Cardiac fibroblast (primary cell): ENCODE measurements around the gene CDH22.

Source experiments
- DNase-seq, 2 donors: peaks; one replicate each; pipeline versions ENCODE4 v3.0.0 to v3.0.0-alpha.2; 2010; ENCODE audit warnings: low read depth in 2 of 2
- H3K4me3 ChIP-seq, 2 donors: replicated peaks in 1 of 2; 1 replicate in 1 of 2; 2 replicates in 1 of 2; pipeline ENCODE4 v1.5.1; 2011; ENCODE audit warnings: low read depth in 2 of 2, low read length in 2 of 2, mild to moderate bottlenecking in 2 of 2, moderate library complexity in 1 of 2
- CTCF ChIP-seq: IDR thresholded peaks from one replicate; pipeline ENCODE4 v1.5.1; 2011; ENCODE audit warnings: low read depth, mild to moderate bottlenecking, low read length, inconsistent platforms

The CDH22 gene

DNA sequence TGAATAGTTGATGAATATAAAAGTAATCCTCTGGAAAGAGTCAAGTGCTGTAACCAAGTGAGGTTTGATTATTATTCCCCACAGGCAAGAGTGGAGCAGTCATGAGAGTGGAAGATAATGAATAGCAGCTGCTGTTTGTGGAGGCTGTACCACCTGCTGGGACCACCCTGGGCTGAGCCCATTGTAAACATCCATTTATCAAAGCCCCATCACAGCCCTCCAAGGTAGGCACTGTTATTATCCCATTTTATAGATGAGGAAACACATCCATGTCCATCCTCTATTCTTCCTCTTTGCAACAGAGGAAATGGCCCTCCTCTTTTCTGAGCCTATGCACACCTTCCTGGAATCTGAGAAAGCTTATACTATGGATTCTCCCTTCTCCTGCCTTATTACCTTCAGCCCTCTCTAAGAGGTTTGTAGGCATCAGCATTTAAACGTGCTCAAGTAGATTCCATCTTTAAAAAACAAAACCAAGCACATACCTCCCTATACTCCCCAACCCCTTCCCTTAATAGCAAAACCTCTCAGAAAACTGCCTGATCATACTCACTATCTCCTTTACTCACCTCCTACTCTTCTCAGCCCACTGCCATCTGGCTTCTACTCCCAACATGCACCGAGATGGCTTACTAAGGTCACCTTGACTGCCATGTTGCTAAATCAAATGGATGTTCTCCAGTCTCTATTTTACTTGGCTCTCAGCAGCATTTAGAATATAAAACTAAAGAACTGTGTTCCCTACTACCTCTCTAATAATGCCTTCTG, 37.1 kb downstream of the CDH22 start:
- no peak for TF ChIP-seq CTCF
- no peak overlapping the region for H3K4me3 ChIP-seq
- DNase-seq = no peak

DNA sequence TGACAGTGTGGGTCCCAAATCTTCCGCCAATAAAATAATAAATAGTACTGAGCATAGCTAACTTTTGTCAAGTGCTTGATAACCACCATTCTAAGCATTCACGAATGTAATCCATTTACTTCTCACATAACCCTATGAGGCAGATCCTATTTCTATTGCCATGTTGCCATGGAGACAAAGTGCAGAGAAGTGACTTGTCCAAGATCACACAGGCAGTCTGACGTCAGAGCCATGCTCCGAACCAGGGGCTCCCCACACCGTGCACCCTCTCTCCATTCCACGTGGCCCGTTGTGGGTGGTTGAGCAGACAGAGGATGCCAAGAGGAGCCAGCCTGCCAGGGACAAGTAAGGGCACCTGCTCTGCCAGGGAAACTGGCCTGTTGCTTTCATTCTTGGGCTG, 38.9 kb downstream of the CDH22 start:
- no peak for DNase-seq
- no peak overlapping the region for H3K4me3 ChIP-seq
- TF ChIP-seq CTCF = no peak

GRCh38 chr20:46268662-46269061, 39.6 kb downstream of the CDH22 start:
- no peak for DNase-seq
- no peak for TF ChIP-seq CTCF
- H3K4me3 ChIP-seq = no peak overlapping the region

DNA sequence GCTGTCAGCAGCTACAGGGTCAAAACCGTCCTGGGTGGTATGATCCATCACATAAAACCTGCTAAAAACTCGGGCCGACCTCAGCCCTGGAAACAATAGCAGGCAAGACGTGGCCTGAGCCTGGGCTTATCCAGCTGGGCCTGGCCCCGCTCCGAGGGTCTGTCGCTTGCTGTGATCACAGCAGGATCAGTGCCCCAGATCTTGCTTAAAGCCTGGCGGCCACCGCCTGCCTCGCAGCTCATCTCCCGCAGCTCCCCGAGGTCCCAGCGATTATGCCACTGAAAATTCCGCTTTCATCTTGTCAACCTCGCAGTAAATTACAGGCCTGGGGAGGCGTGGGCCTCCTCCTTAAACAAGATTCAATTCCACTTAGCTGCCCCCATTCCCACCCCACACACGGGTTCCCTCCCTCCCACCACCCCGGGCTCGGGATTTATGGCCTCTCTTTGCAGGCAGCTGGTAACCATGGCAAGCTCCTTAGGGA, 40.1 kb downstream of the CDH22 start:
- TF ChIP-seq CTCF = no peak
- H3K4me3 ChIP-seq = no peak overlapping the region
- DNase-seq = no peak

GRCh38 chr20:46267108-46268105, 40.9 kb downstream of the CDH22 start:
- DNase-seq = no peak
- no peak overlapping the region for H3K4me3 ChIP-seq
- TF ChIP-seq CTCF = no peak

DNA sequence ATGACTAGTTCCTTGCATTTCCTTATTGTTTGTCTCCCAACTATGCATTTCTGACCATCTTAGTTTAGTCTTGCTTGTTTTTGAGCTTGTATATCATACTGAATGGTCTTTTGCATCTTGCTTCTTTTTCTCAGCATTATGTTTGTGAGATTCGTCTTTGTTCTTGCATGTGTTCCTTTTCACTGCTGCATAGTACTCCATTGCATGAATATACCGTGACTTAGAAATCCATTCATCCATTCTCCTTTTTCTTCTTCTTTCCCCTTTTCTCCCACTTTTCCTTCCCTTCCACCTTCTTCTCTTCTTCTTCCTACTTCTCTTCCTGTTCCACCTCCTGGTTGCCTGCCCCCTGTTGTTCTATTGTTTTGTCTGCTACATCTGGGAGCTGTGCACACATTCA, 42.8 kb downstream of the CDH22 start:
- no peak overlapping the region for H3K4me3 ChIP-seq
- no peak for DNase-seq
- no peak for TF ChIP-seq CTCF
